Measurements from ENCODE around the gene SYTL5. TPM values are rescaled to one million over a fixed set of nuclear protein-coding genes. Genes with fewer than 3 reads are reported as not detected.
A peak's percentile ranks its signal among the peaks of the same experiment; 100 is the strongest.

The SYTL5 gene
- total and polyA plus RNA-seq, 8 donors: 0.50 to 7.7 (median 4.2) TPM

- Histone ChIP-seq H3K36me3 (no peaks in the 10 kb centered on the region), H3K27me3 (peaks cover 0 to 6% of the 10 kb centered on the region in 2 donors), H3K27ac (no peak overlapping the region), H3K9me3 (no peaks in the 10 kb centered on the region), H3K4me1 (no peaks in the 10 kb centered on the region), H3K4me3 (no peak overlapping the region)
- peak in 1 of 4 donors; percentile 10 for DNase-seq
- peak; percentile 33 for ATAC-seq
- TF ChIP-seq CTCF (IDR thresholded peaks at IDR 0.05): no peak
- intact Hi-C loops (cut with DNase I): no loop called here
Measured at GRCh38 chrX:38142610-38143009, 136.3 kb downstream of the SYTL5 start.

GRCh38 chrX:38149016-38149415, 142.7 kb downstream of the SYTL5 start:
- Histone ChIP-seq H3K27me3 (no peaks in the 10 kb centered on the region), H3K9me3 (no peaks in the 10 kb centered on the region), H3K4me1 (no peaks in the 10 kb centered on the region), H3K27ac (no peak overlapping the region), H3K4me3 (no peak overlapping the region), H3K36me3 (no peaks in the 10 kb centered on the region)
- intact Hi-C loops (cut with DNase I): no loop called here
- ATAC-seq: no peak
- TF ChIP-seq CTCF (IDR thresholded peaks at IDR 0.05): no peak
- DNase-seq: no peak

GRCh38 chrX:38150993-38151392, 144.6 kb downstream of the SYTL5 start:
- H3K4me3 ChIP-seq: no peak overlapping the region
- DNase-seq (no peak), ATAC-seq (no peak)
- H3K9me3 ChIP-seq: no peaks in the 10 kb centered on the region
- TF ChIP-seq CTCF (IDR thresholded peaks at IDR 0.05): no peak
- H3K27me3 ChIP-seq: no peaks in the 10 kb centered on the region
- H3K4me1 ChIP-seq: no peaks in the 10 kb centered on the region
- H3K27ac ChIP-seq: no peak overlapping the region
- intact Hi-C loops (cut with DNase I): no loop called here
- no peaks in the 10 kb centered on the region for H3K36me3 ChIP-seq

- ATAC-seq (no peak), DNase-seq (no peak)
- Histone ChIP-seq H3K27ac (no peak overlapping the region), H3K36me3 (no peaks in the 10 kb centered on the region), H3K9me3 (no peaks in the 10 kb centered on the region), H3K4me3 (no peak overlapping the region), H3K4me1 (no peaks in the 10 kb centered on the region), H3K27me3 (no peaks in the 10 kb centered on the region)
- intact Hi-C loops (cut with DNase I): no loop called here
- TF ChIP-seq CTCF (IDR thresholded peaks at IDR 0.05): no peak
Measured at GRCh38 chrX:38151441-38151840, 145.1 kb downstream of the SYTL5 start.

- no peak for TF ChIP-seq CTCF (IDR thresholded peaks at IDR 0.05)
- ATAC-seq: no peak
Measured at GRCh38 chrX:38154340-38154739, 148.0 kb downstream of the SYTL5 start.

More at GRCh38 chrX:38154340-38154739, 148.0 kb downstream of the SYTL5 start:
- no peak overlapping the region for H3K4me3 ChIP-seq
- no peaks in the 10 kb centered on the region for H3K27me3 ChIP-seq
- DNase-seq: no peak
- no peaks in the 10 kb centered on the region for H3K4me1 ChIP-seq
- H3K36me3 ChIP-seq: no peaks in the 10 kb centered on the region
- intact Hi-C loops (cut with DNase I): no loop called here
- H3K9me3 ChIP-seq: no peaks in the 10 kb centered on the region
- H3K27ac ChIP-seq: no peak overlapping the region
